NCI-H2227 (cell line): ENCODE measurements around the gene AQP11.

ENCODE experiments used
- DNase-seq: peaks from one replicate; lab custom pipeline; 2025; ENCODE audit not compliant: unreplicated experiment; lab: John Stamatoyannopoulos, UW

The AQP11 gene

GRCh38 chr11:77658213-77659013, 68.7 kb downstream of the AQP11 start:
- DNase-seq = no peak
